Measurements from ENCODE around the gene IRF8.

IRF8 gene

GRCh38 chr16:85947230-85948137 lies 48.5 kb downstream of the IRF8 start:
- ChIA-PET CTCF (interaction anchor here (0.6 kb wide), 1 partner anchor 563 kb away, joined by 3 read pairs; the partner anchor contains the start of gene FOXF1), POLR2A (ENCODE audit: low non-redundant PET) (no interaction called here)
- DNase-seq (ENCODE audit: low spot score): no peak
- TF ChIP-seq, protein P1, sequence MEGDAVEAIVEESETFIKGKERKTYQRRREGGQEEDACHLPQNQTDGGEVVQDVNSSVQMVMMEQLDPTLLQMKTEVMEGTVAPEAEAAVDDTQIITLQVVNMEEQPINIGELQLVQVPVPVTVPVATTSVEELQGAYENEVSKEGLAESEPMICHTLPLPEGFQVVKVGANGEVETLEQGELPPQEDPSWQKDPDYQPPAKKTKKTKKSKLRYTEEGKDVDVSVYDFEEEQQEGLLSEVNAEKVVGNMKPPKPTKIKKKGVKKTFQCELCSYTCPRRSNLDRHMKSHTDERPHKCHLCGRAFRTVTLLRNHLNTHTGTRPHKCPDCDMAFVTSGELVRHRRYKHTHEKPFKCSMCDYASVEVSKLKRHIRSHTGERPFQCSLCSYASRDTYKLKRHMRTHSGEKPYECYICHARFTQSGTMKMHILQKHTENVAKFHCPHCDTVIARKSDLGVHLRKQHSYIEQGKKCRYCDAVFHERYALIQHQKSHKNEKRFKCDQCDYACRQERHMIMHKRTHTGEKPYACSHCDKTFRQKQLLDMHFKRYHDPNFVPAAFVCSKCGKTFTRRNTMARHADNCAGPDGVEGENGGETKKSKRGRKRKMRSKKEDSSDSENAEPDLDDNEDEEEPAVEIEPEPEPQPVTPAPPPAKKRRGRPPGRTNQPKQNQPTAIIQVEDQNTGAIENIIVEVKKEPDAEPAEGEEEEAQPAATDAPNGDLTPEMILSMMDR (conservative IDR thresholded peaks at IDR 0.05; ENCODE audit: low read depth): no peak
- no peak overlapping the region for H3K27ac ChIP-seq

DNA sequence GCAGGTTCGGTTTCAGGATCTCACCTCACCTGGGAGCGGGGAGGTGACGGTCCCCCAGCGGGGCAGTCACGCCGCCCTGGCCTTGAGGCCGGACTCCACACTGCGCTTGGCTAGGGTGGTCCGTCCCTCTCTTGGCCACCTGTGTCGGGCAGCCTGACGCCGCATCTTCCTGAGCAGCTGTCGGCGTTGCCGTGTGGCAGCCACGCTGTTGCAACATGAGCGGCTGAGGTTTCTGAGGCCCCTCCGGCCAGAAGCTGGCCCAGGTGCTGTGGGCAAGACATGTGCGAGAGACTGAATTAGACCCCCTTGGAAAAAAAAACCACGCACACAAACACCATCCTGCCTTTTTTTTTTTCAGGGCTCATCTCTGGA lies 49.2 kb downstream of the IRF8 start:
- no peak for DNase-seq (ENCODE audit: low spot score)
- CTCF ChIA-PET: interaction anchor here (0.6 kb wide), 1 partner anchor 562 kb away, joined by 3 read pairs; the partner anchor contains the start of gene FOXF1
- POLR2A ChIA-PET (ENCODE audit: low non-redundant PET): no interaction called here
- TF ChIP-seq, protein P1 (conservative IDR thresholded peaks at IDR 0.05; ENCODE audit: low read depth): no peak
- no peak overlapping the region for H3K27ac ChIP-seq

DNA sequence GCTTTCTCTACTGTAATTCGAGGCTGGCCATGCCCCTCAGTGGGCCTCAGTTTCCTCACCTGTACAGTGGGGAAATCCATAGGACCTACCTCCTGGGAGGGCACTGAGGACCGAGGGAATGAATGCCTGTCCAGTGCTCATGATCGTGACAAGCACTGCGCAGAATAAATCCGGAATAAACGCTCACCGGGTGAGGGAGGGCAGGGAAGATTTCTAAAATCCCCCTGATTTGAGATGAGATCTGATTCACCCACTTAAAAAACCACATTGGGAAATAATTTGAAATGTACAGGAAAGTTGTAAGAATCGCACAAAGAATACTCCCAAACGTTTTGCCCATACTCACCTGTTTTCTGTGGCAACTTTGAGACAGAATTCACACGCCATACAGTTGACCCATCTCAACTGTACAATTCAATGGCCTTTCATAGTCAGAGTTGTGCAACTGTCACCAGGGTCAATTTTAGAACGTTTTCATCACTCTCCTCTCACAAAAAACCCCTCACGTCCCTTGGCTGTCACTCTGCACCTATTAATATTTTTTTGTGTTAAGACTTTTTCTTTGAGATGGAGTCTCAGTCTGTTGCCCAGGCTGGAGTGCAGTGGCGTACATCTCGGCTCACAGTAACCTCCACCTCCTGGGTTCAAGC lies 49.8 kb downstream of the IRF8 start:
- POLR2A ChIA-PET (ENCODE audit: low non-redundant PET): no interaction called here
- no peak overlapping the region for H3K27ac ChIP-seq
- DNase-seq (ENCODE audit: low spot score): no peak
- TF ChIP-seq, protein P1 (conservative IDR thresholded peaks at IDR 0.05; ENCODE audit: low read depth): no peak
- CTCF ChIA-PET: no interaction called here

- ChIA-PET CTCF (no interaction called here), POLR2A (ENCODE audit: low non-redundant PET) (no interaction called here)
- TF ChIP-seq, protein P1 (conservative IDR thresholded peaks at IDR 0.05; ENCODE audit: low read depth): no peak
- no peak overlapping the region for H3K27ac ChIP-seq
- DNase-seq (ENCODE audit: low spot score): no peak
Measured at GRCh38 chr16:85950136-85950918, 51.4 kb downstream of the IRF8 start.

GRCh38 chr16:85952197-85952596 lies 53.2 kb downstream of the IRF8 start:
- TF ChIP-seq, protein P1 (conservative IDR thresholded peaks at IDR 0.05; ENCODE audit: low read depth): no peak
- POLR2A ChIA-PET (ENCODE audit: low non-redundant PET): no interaction called here
- no peak for DNase-seq (ENCODE audit: low spot score)
- H3K27ac ChIP-seq: no peak overlapping the region
- CTCF ChIA-PET: no interaction called here

DNA sequence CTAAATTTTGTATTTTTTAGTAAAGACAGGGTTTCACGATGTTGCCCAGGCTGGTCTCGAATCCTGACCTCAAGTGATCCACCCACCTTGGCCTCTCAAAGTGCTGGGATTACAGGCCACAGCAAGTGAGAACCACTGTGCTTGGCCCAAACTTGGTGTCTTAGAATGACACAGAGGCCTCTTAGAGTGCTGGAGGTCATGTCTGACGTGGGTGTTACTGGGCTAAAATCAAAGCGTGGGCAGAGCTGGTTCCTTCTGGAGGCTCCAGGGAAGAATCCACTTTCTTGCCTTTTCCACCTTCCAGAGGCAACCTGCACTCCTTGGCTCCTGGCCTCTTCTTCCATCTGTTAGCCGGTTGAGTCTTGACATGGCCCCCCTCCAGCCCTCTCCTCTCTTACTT lies 53.8 kb downstream of the IRF8 start:
- TF ChIP-seq, protein P1 (conservative IDR thresholded peaks at IDR 0.05; ENCODE audit: low read depth): no peak
- DNase-seq (ENCODE audit: low spot score): no peak
- no peak overlapping the region for H3K27ac ChIP-seq
- ChIA-PET CTCF (interaction anchor here (1.0 kb wide), 1 partner anchor 9 kb away, joined by 6 read pairs; no protein-coding TSS in a partner anchor), POLR2A (ENCODE audit: low non-redundant PET) (no interaction called here)
